SU-DHL-6 (cell line): Measurements from ENCODE around the gene BNC2.

Experiments used
- H2AFZ ChIP-seq: fragments of 200-600 bp; sonication (generic); 2 replicates; pipeline ENCODE4 v1.6.1; 2014; ENCODE audit warnings: low read depth, mild to moderate bottlenecking, moderate library complexity, mixed read lengths, antibody characterized with exemption, low read length; ENCODE audit not compliant: severe bottlenecking
- H3F3A ChIP-seq: fragments of 200-600 bp; shearing (Covaris generic); 2 replicates; pipeline ENCODE4 v1.6.0; 2016; ENCODE audit warnings: antibody characterized with exemption, mild to moderate bottlenecking; ENCODE audit not compliant: insufficient read depth
- H3K27ac ChIP-seq: fragments of 200-600 bp; sonication (generic); 2 replicates; pipeline ENCODE4 v1.5.1; 2016; ENCODE audit warnings: low read depth, mild to moderate bottlenecking, low read length, moderate library complexity, mixed read lengths
- H3K27me3 ChIP-seq: fragments of 200-600 bp; sonication (generic), shearing (Covaris generic); 2 replicates; pipeline ENCODE4 v1.6.0; 2014; ENCODE audit warnings: mild to moderate bottlenecking, low read length
- H3K36me3 ChIP-seq: fragments of 200-600 bp; sonication (generic); 2 replicates; pipeline ENCODE4 v1.6.1; 2014; ENCODE audit warnings: mild to moderate bottlenecking, low read length, mixed read lengths
- H3K4me2 ChIP-seq: fragments of 300-600, 200-600 bp; shearing (Covaris generic), sonication (generic); 2 replicates; pipeline ENCODE4 v1.6.0; 2014; ENCODE audit warnings: low read length, low read depth, mild to moderate bottlenecking; ENCODE audit not compliant: poor library complexity, severe bottlenecking
- H3K4me3 ChIP-seq: fragments of 200-600 bp; sonication (generic); 2 replicates; pipeline ENCODE4 v1.5.1; 2014; ENCODE audit warnings: antibody characterized with exemption, low read length, mild to moderate bottlenecking, mixed read lengths; ENCODE audit not compliant: insufficient read depth, poor library complexity, severe bottlenecking
- H3K79me2 ChIP-seq: fragments of 200-600 bp; sonication (generic); 2 replicates; pipeline ENCODE4 v1.6.1; 2014; ENCODE audit warnings: mild to moderate bottlenecking, low read length, moderate library complexity; ENCODE audit not compliant: insufficient read depth
- H3K9ac ChIP-seq: fragments of 200-600 bp; sonication (generic); 2 replicates; pipeline ENCODE4 v1.7.0; 2014; ENCODE audit warnings: mild to moderate bottlenecking, low read length
- H3K9me2 ChIP-seq: fragments of 200-600 bp; sonication (generic); replicated peaks from 2 replicates; pipeline ENCODE4 v1.6.1; 2014; ENCODE audit warnings: low read length; ENCODE audit not compliant: insufficient read depth
- H3K9me3 ChIP-seq: fragments of 200-600 bp; sonication (generic); 2 replicates; pipeline ENCODE4 v1.6.1; 2014; ENCODE audit warnings: low read length, mixed read lengths; ENCODE audit not compliant: insufficient read depth
- H4K20me1 ChIP-seq: fragments of 200-600 bp; sonication (generic); 2 replicates; pipeline ENCODE4 v1.6.1; 2014; ENCODE audit warnings: low read depth, mild to moderate bottlenecking, antibody characterized with exemption, low read length, moderate library complexity, mixed read lengths
- CTCF ChIP-seq: fragments of 200-600 bp; sonication (generic); IDR thresholded peaks from one replicate; pipeline ENCODE4 v1.5.1; 2017; ENCODE audit warnings: antibody characterized with exemption, mild to moderate bottlenecking, low read length, moderate library complexity; ENCODE audit not compliant: insufficient read depth, poor library complexity, severe bottlenecking
- EZH2phosphoT487 ChIP-seq: fragments of 200-600 bp; sonication (generic), shearing (Covaris generic); conservative IDR thresholded peaks from 2 replicates; pipeline ENCODE4 v1.6.1; 2018; ENCODE audit warnings: mild to moderate bottlenecking, antibody characterized with exemption, low read length, moderate library complexity, mixed read lengths

BNC2 gene

GRCh38 chr9:16871336-16872151, 1.1 kb upstream of the BNC2 start:
- H3K9me3 ChIP-seq, result no peaks in the 10 kb centered on the region
- no peaks in the 10 kb centered on the region for H3K79me2 ChIP-seq
- no peak overlapping the region for H3K4me3 ChIP-seq
- H3K27ac ChIP-seq, result no peak overlapping the region
- no peaks in the 10 kb centered on the region for H3K36me3 ChIP-seq
- no peaks in the 10 kb centered on the region for H4K20me1 ChIP-seq
- no peak overlapping the region for H2AFZ ChIP-seq
- no peaks in the 10 kb centered on the region for H3F3A ChIP-seq
- H3K4me2 ChIP-seq, result no peak overlapping the region
- H3K9me2 ChIP-seq, result no peaks in the 10 kb centered on the region
- TF ChIP-seq CTCF (no peak), EZH2phosphoT487 (no peak)
- no peak overlapping the region for H3K9ac ChIP-seq
- no peaks in the 10 kb centered on the region for H3K27me3 ChIP-seq

- Histone ChIP-seq H3K27me3 (no peaks in the 10 kb centered on the region), H3K4me3 (no peak overlapping the region), H3K9me2 (no peaks in the 10 kb centered on the region), H3K9ac (no peak overlapping the region), H3F3A (no peaks in the 10 kb centered on the region), H4K20me1 (no peaks in the 10 kb centered on the region), H3K79me2 (no peaks in the 10 kb centered on the region), H2AFZ (no peak overlapping the region), H3K9me3 (no peaks in the 10 kb centered on the region), H3K27ac (no peak overlapping the region), H3K36me3 (no peaks in the 10 kb centered on the region), H3K4me2 (no peak overlapping the region)
- TF ChIP-seq EZH2phosphoT487 (no peak), CTCF (no peak)
These were observed 431 bp downstream of the BNC2 start for GRCh38 chr9:16869882-16870595.

GRCh38 chr9:16869131-16869881, 1.2 kb downstream of the BNC2 start:
- no peaks in the 10 kb centered on the region for H3K79me2 ChIP-seq
- no peak overlapping the region for H2AFZ ChIP-seq
- H4K20me1 ChIP-seq, result no peaks in the 10 kb centered on the region
- H3K9me3 ChIP-seq, result no peaks in the 10 kb centered on the region
- no peaks in the 10 kb centered on the region for H3K36me3 ChIP-seq
- H3K9me2 ChIP-seq, result no peaks in the 10 kb centered on the region
- H3F3A ChIP-seq, result no peaks in the 10 kb centered on the region
- no peak overlapping the region for H3K27ac ChIP-seq
- H3K9ac ChIP-seq, result no peak overlapping the region
- H3K4me3 ChIP-seq, result no peak overlapping the region
- no peak for TF ChIP-seq EZH2phosphoT487
- TF ChIP-seq CTCF, result no peak
- H3K27me3 ChIP-seq, result no peaks in the 10 kb centered on the region
- H3K4me2 ChIP-seq, result no peak overlapping the region
